HEK293T (cell line): ENCODE measurements around the gene AANAT.

Source experiments
- BHLHE40 ChIP-seq: fragments of 450-650 bp; IDR thresholded peaks from 2 replicates; pipeline ENCODE4 v1.6.1; 2016; ENCODE audit warnings: mild to moderate bottlenecking, moderate library complexity, borderline replicate concordance
- ELF4 ChIP-seq: fragments of 450-650 bp; IDR thresholded peaks from 2 replicates; pipeline ENCODE4 v1.6.1; 2017; ENCODE audit warnings: antibody characterized with exemption
- FOXK2 ChIP-seq: fragments of 450-650 bp; IDR thresholded peaks from 2 replicates; pipeline ENCODE4 v1.6.1; 2016; ENCODE audit warnings: mild to moderate bottlenecking
- L3MBTL2 ChIP-seq: fragments of 450-650 bp; conservative IDR thresholded peaks from 2 replicates; pipeline ENCODE4 v1.6.1; 2016; ENCODE audit warnings: mild to moderate bottlenecking
- NFRKB ChIP-seq: fragments of 450-650 bp; IDR thresholded peaks from 2 replicates; pipeline ENCODE4 v1.6.1; 2016; ENCODE audit warnings: mild to moderate bottlenecking, moderate library complexity
- SP1 ChIP-seq: fragments of 450-650 bp; IDR thresholded peaks from 2 replicates; pipeline ENCODE4 v1.6.1; 2017
- SUZ12 ChIP-seq: fragments of 450-650 bp; IDR thresholded peaks from 2 replicates; pipeline ENCODE4 v1.6.1; 2016; ENCODE audit warnings: mild to moderate bottlenecking
- TF ChIP-seq, protein P1 (sequence below): fragments of 450-650 bp; IDR thresholded peaks from 2 replicates; pipeline ENCODE4 v1.6.1; 2016

DNA sequence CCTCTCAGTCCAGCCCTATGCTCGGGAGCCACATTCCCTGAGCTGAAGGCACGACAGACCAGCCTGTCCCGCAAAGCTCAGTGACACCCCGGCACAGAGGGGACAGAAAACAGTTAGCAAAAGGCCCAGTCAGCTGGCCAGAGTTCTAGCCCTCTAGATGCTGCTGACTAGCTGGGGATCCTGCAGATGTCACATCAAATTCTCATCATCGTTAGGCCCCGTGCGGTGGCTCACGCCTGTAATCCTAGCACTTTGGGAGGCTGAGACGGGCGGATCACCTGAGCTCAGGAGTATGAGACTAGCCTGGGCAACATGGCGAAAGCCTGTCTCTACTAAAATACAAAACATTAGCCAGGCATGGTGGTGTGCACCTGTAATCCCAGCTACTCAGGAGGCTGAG is 31.7 kb upstream of the AANAT start:
- TF ChIP-seq BHLHE40 (no peak), NFRKB (no peak), SUZ12 (no peak), ELF4 (no peak), SP1 (no peak), L3MBTL2 (no peak), FOXK2 (no peak)
- TF ChIP-seq, protein P1, sequence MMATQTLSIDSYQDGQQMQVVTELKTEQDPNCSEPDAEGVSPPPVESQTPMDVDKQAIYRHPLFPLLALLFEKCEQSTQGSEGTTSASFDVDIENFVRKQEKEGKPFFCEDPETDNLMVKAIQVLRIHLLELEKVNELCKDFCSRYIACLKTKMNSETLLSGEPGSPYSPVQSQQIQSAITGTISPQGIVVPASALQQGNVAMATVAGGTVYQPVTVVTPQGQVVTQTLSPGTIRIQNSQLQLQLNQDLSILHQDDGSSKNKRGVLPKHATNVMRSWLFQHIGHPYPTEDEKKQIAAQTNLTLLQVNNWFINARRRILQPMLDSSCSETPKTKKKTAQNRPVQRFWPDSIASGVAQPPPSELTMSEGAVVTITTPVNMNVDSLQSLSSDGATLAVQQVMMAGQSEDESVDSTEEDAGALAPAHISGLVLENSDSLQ, result no peak
